Body of pancreas (tissue), 4 donors: ENCODE results near the gene CALCOCO2.

Experiments
- CTCF ChIP-seq, 7 experiments: fragments of 450-650 bp in 4 of 7; fragments of 200-600 bp in 3 of 7; sonication (generic) in 3 of 7; IDR thresholded peaks; one replicate each; pipeline ENCODE4 v1.5.1; 2016 to 2019; ENCODE audit warnings: antibody characterized with exemption in 7 of 7
- POLR2A ChIP-seq, 3 donors: fragments of 450-650 bp; IDR thresholded peaks; one replicate each; pipeline ENCODE4 v1.6.1; 2016; ENCODE audit warnings: antibody characterized with exemption in 3 of 3, mild to moderate bottlenecking in 2 of 3

- TF ChIP-seq CTCF (IDR thresholded peaks at IDR 0.05), result no peak
- TF ChIP-seq POLR2A (IDR thresholded peaks at IDR 0.05), result no peak
Observed at GRCh38 chr17:48831549-48831883, 681 bp downstream of the CALCOCO2 start.
